IMR-90 (cell line): ENCODE measurements around the gene ISX. TPM values are rescaled to one million over a fixed set of nuclear protein-coding genes. Genes with fewer than 3 reads are reported as not detected.

Experiments
- ATAC-seq: fragments of 200-7000 bp; cut with Tn5 transposase; 2 replicates; pipeline ENCODE4 v1.9.1; 2020; ENCODE audit warnings: low read depth, mild to moderate bottlenecking, moderate library complexity
- BruUV-seq: library from RNA; stranded (reverse); fragments of 400-500 nt; replicated peaks from 2 replicates; lab custom pipeline; 2021; lab: Mats Ljungman, UMichigan
- CTCF ChIA-PET: fragments of 300-600 bp; formaldehyde crosslinking; extraction: SDS; loops from one replicate; lab custom pipeline; 2021; ENCODE audit warnings: antibody characterized with exemption; lab: Yijun Ruan, JAX
- POLR2A ChIA-PET: fragments of 300-600 bp; sonication (Branson Sonifier 250); formaldehyde crosslinking; loops from one replicate; lab custom pipeline; 2022; ENCODE audit warnings: antibody characterized with exemption; ENCODE audit not compliant: unreplicated experiment; lab: Charles Lee
- DNase-seq: peaks from one replicate; pipeline ENCODE4 v3.0.0; 2013
- H2AFZ ChIP-seq: replicated peaks from 2 replicates; pipeline ENCODE3; 2013; ENCODE audit warnings: low read length, mild to moderate bottlenecking; ENCODE audit not compliant: poor library complexity
- H2AK5ac ChIP-seq: 2 replicates; pipeline ENCODE4 v1.6.1; 2013; ENCODE audit warnings: low read depth, low read length, inconsistent platforms
- H2AK9ac ChIP-seq: replicated peaks from 2 replicates; pipeline ENCODE3; 2013; ENCODE audit warnings: mild to moderate bottlenecking, low read depth, low read length, moderate library complexity; ENCODE audit not compliant: poor library complexity
- H2BK120ac ChIP-seq: 2 replicates; pipeline ENCODE4 v1.6.1; 2013; ENCODE audit warnings: low read depth, low read length, inconsistent platforms
- H2BK15ac ChIP-seq: 3 replicates; pipeline ENCODE4 v1.6.1; 2013; ENCODE audit warnings: low read depth, low read length, inconsistent platforms
- H2BK20ac ChIP-seq: 2 replicates; pipeline ENCODE4 v1.6.1; 2013; ENCODE audit warnings: low read depth, mild to moderate bottlenecking, inconsistent platforms, low read length, moderate library complexity
- H2BK5ac ChIP-seq: 2 replicates; pipeline ENCODE4 v1.6.1; 2013; ENCODE audit warnings: mild to moderate bottlenecking, low read depth, low read length, inconsistent platforms; ENCODE audit not compliant: poor library complexity, severe bottlenecking
- H3K14ac ChIP-seq: replicated peaks from 2 replicates; pipeline ENCODE4 v1.6.1; 2013; ENCODE audit warnings: low read depth, low read length, inconsistent platforms
- H3K18ac ChIP-seq: 2 replicates; pipeline ENCODE4 v1.6.1; 2013; ENCODE audit warnings: low read depth, low read length, control low read depth
- H3K23ac ChIP-seq: 2 replicates; pipeline ENCODE4 v1.6.1; 2013; ENCODE audit warnings: low read depth, low read length, inconsistent platforms
- H3K27ac ChIP-seq: 2 replicates; pipeline ENCODE4 v1.5.1; 2013; ENCODE audit warnings: mild to moderate bottlenecking, control low read depth, low read length; ENCODE audit not compliant: insufficient read depth
- H3K27me3 ChIP-seq: 2 replicates; pipeline ENCODE4 v1.6.1; 2013; ENCODE audit warnings: low read length; ENCODE audit not compliant: control insufficient read depth, insufficient read depth
- H3K36me3 ChIP-seq: 2 replicates; pipeline ENCODE4 v1.6.1; 2013; ENCODE audit warnings: low read length, mixed read lengths; ENCODE audit not compliant: control insufficient read depth, insufficient read depth
- H3K4ac ChIP-seq: 2 replicates; pipeline ENCODE4 v1.6.1; 2013; ENCODE audit warnings: low read depth, low read length, inconsistent platforms
- H3K4me1 ChIP-seq: 2 replicates; pipeline ENCODE4 v1.6.1; 2013; ENCODE audit warnings: low read length, mixed read lengths; ENCODE audit not compliant: control insufficient read depth, insufficient read depth
- H3K4me2 ChIP-seq: 2 replicates; pipeline ENCODE4 v1.6.1; 2013; ENCODE audit warnings: low read depth, mild to moderate bottlenecking, control low read depth, low read length, moderate library complexity
- H3K4me3 ChIP-seq: 2 replicates; pipeline ENCODE4 v1.5.1; 2013; ENCODE audit warnings: low read depth, mild to moderate bottlenecking, control low read depth, low read length, moderate library complexity; ENCODE audit not compliant: insufficient read depth
- H3K56ac ChIP-seq: 2 replicates; pipeline ENCODE4 v1.6.1; 2013; ENCODE audit warnings: low read length, inconsistent platforms; ENCODE audit not compliant: insufficient read depth; ENCODE audit errors: extremely low read depth
- H3K79me1 ChIP-seq, 2 experiments: 2 replicates each; pipeline ENCODE4 v1.6.1; 2013; ENCODE audit warnings: low read length in 2 of 2, inconsistent platforms in 1 of 2, low read depth in 1 of 2
- H3K9ac ChIP-seq: 2 replicates; pipeline ENCODE4 v1.6.1; 2013; ENCODE audit warnings: low read depth, low read length, control low read depth
- H3K9me1 ChIP-seq: 2 replicates; pipeline ENCODE4 v1.6.1; 2013; ENCODE audit warnings: low read length, inconsistent platforms; ENCODE audit not compliant: insufficient read depth
- H3K9me3 ChIP-seq: 2 replicates; pipeline ENCODE4 v1.6.1; 2013; ENCODE audit warnings: low read length; ENCODE audit not compliant: control insufficient read depth, insufficient read depth
- H4K20me1 ChIP-seq: 2 replicates; pipeline ENCODE4 v1.6.1; 2013; ENCODE audit warnings: low read length, inconsistent platforms; ENCODE audit not compliant: insufficient read depth
- H4K5ac ChIP-seq: 2 replicates; pipeline ENCODE4 v1.6.1; 2013; ENCODE audit warnings: mild to moderate bottlenecking, low read depth, low read length, control low read depth
- H4K8ac ChIP-seq, 2 experiments: 2 replicates each; pipeline ENCODE4 v1.6.1; 2013; ENCODE audit warnings: low read depth in 2 of 2, low read length in 2 of 2, control low read depth in 1 of 2, inconsistent platforms in 1 of 2
- H4K91ac ChIP-seq: 2 replicates; pipeline ENCODE4 v1.6.1; 2013; ENCODE audit warnings: low read depth, low read length, inconsistent platforms; ENCODE audit not compliant: insufficient read depth
- BHLHE40 ChIP-seq: fragments of 150-350 bp; IDR thresholded peaks from 2 replicates; pipeline ENCODE4 v1.6.1; 2016; ENCODE audit warnings: mild to moderate bottlenecking, low read depth, low read length
- CEBPB ChIP-seq: IDR thresholded peaks from 2 replicates; pipeline ENCODE4 v1.6.1; 2012; ENCODE audit warnings: low read depth, low read length, improper control_type of control experiment
- CHD1 ChIP-seq: IDR thresholded peaks from 2 replicates; pipeline ENCODE4 v1.6.1; 2012; ENCODE audit warnings: low read depth, low read length, improper control_type of control experiment
- FOS ChIP-seq: fragments of 150-350 bp; IDR thresholded peaks from 2 replicates; pipeline ENCODE4 v1.6.1; 2016; ENCODE audit warnings: low read depth, low read length
- MAFK ChIP-seq: IDR thresholded peaks from 2 replicates; pipeline ENCODE4 v1.6.1; 2012; ENCODE audit warnings: low read depth, low read length, improper control_type of control experiment
- MAZ ChIP-seq: IDR thresholded peaks from 2 replicates; pipeline ENCODE4 v1.6.1; 2012; ENCODE audit warnings: low read depth, mild to moderate bottlenecking, low read length, improper control_type of control experiment, moderate library complexity, borderline replicate concordance
- MXI1 ChIP-seq: IDR thresholded peaks from 2 replicates; pipeline ENCODE4 v1.6.1; 2012; ENCODE audit warnings: low read depth, mild to moderate bottlenecking, low read length, moderate library complexity, borderline replicate concordance
- NFE2L2 ChIP-seq: fragments of 150-350 bp; IDR thresholded peaks from 2 replicates; pipeline ENCODE4 v1.6.1; 2016; ENCODE audit warnings: low read depth, mild to moderate bottlenecking, low read length
- POLR2A ChIP-seq: IDR thresholded peaks from 2 replicates; pipeline ENCODE4 v1.6.1; 2012; ENCODE audit warnings: mild to moderate bottlenecking, low read depth, low read length
- RAD21 ChIP-seq: IDR thresholded peaks from 2 replicates; pipeline ENCODE4 v1.6.1; 2012; ENCODE audit warnings: low read length, improper control_type of control experiment
- RCOR1 ChIP-seq: IDR thresholded peaks from 2 replicates; pipeline ENCODE4 v1.6.1; 2012; ENCODE audit warnings: mild to moderate bottlenecking, low read length, improper control_type of control experiment; ENCODE audit not compliant: insufficient replicate concordance
- RFX5 ChIP-seq: IDR thresholded peaks from 2 replicates; pipeline ENCODE4 v1.8.0; 2012; ENCODE audit warnings: low read depth, mild to moderate bottlenecking, low read length, moderate library complexity
- SMC3 ChIP-seq: fragments of 150-350 bp; IDR thresholded peaks from 2 replicates; pipeline ENCODE4 v1.6.1; 2016; ENCODE audit warnings: low read depth, mild to moderate bottlenecking, antibody characterized with exemption, low read length, moderate library complexity
- USF2 ChIP-seq: fragments of 150-350 bp; IDR thresholded peaks from 2 replicates; pipeline ENCODE4 v1.6.1; 2017; ENCODE audit warnings: mild to moderate bottlenecking, antibody characterized with exemption, low read length, low read depth
- WGBS, 2 experiments: methylation state at CpG; one replicate each; pipeline versions ENCODE4 v1.1.5 to v1.1.7; 2013; ENCODE audit warnings: missing lambda C conversion rate in 2 of 2; ENCODE audit not compliant: insufficient read length in 1 of 2; ENCODE audit errors: extremely low coverage in 2 of 2; 5-methylcytosine and 5-hydroxymethylcytosine counted together
- dilution Hi-C: fragments of 300-500 bp; cut with HindIII; formaldehyde crosslinking; loops from one replicate; pipeline ENCODE4 v1.14.3; 2018; ENCODE audit warnings: low sequenced_read_pairs; ENCODE audit not compliant: unreplicated experiment
- in situ Hi-C: fragments of 300-500 bp; cut with MboI; formaldehyde crosslinking; loops from 3 replicates; pipeline ENCODE4 v1.14.3; 2019; ENCODE audit warnings: low sequenced_read_pairs, inconsistent platforms, mixed read lengths
- intact Hi-C: fragments of 100-400 bp; cut with micrococcal nuclease; formaldehyde crosslinking; loops from 2 replicates; pipeline ENCODE4 v1.10.0; 2022
- polyA plus RNA-seq, 3 experiments: library from polyadenylated mRNA; depleted of rRNA; stranded (reverse); fragments of >200 nt; gene quantifications; 2 replicates each; pipeline ENCODE4 v1.2.3, GENCODE V29; 2012; ENCODE audit warnings: low replicate concordance in 1 of 3
- total RNA-seq: library from RNA; depleted of rRNA; stranded (reverse); fragments of >200 nt; gene quantifications from 2 replicates; pipeline ENCODE4 v1.2.3, GENCODE V29; 2012
- TF ChIP-seq, protein P1 (sequence below): conservative IDR thresholded peaks from 2 replicates; pipeline ENCODE4 v1.5.1; 2012; ENCODE audit warnings: mild to moderate bottlenecking, low read depth, low read length, improper control_type of control experiment
- TF ChIP-seq, protein P2 (sequence below): fragments of 150-350 bp; IDR thresholded peaks from 2 replicates; pipeline ENCODE4 v1.6.1; 2016; ENCODE audit warnings: low read depth, mild to moderate bottlenecking, low read length, moderate library complexity, borderline replicate concordance

Gene ISX
- total and polyA plus RNA-seq, 2 of the 4 experiments (the other 2 are of a cell fraction), result not detected

DNA sequence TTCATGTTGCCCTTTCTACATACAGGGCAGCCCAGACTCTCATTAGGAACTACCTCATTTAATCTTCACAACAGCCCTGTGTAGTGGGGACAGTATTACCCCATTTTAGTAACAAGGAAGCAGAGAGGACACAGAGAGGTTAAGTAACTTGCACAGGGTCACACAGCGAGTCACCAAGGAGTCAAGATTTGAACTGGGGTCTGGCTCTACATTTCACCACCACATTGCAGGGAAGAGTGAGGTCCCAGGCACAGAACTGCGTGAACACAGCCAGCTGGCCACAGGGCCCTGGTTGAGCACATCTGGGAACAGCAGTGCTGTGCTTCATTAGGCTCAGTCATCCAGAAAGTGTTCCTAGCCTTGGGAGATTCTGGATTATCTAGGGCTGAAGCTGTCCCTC lies 45.4 kb upstream of the ISX start:
- Histone ChIP-seq H3K27me3 (no peaks in the 10 kb centered on the region), H3K27ac (no peak overlapping the region), H3K56ac (no peak overlapping the region), H3K9me3 (peaks cover 13% of the 10 kb centered on the region), H2BK15ac (no peak overlapping the region), H3K23ac (no peak overlapping the region), H2BK120ac (no peak overlapping the region), H3K4me2 (no peak overlapping the region), H3K4ac (no peak overlapping the region), H2BK5ac (no peak overlapping the region), H3K4me1 (no peaks in the 10 kb centered on the region), H3K18ac (no peak overlapping the region), H4K91ac (no peak overlapping the region), H3K4me3 (no peak overlapping the region), H3K9ac (no peak overlapping the region), H3K14ac (no peak overlapping the region), H3K9me1 (no peaks in the 10 kb centered on the region), H4K5ac (no peak overlapping the region), H3K79me1 (no peaks in the 10 kb centered on the region), H2AFZ (no peak overlapping the region), H3K36me3 (no peaks in the 10 kb centered on the region), H2BK20ac (no peak overlapping the region), H2AK5ac (no peak overlapping the region), H2AK9ac (no peak overlapping the region), H4K20me1 (no peaks in the 10 kb centered on the region), H4K8ac (no peak overlapping the region)
- in situ Hi-C loops (loop anchor here (10.0 to 25.0 kb wide), 2 partner anchors 56 to 1508 kb away; no protein-coding TSS in a partner anchor), intact Hi-C loops (loop anchor here (5.0 kb wide), 1 partner anchor 1718 kb away; no protein-coding TSS in a partner anchor), dilution Hi-C loops (no loop called here)
- CTCF ChIA-PET, result no interaction called here
- ATAC-seq (no peak), DNase-seq (no peak)
- TF ChIP-seq CHD1, result no peak
- no peak for TF ChIP-seq RCOR1
- TF ChIP-seq FOS, result no peak
- no peak for TF ChIP-seq RFX5
- TF ChIP-seq, protein P1, sequence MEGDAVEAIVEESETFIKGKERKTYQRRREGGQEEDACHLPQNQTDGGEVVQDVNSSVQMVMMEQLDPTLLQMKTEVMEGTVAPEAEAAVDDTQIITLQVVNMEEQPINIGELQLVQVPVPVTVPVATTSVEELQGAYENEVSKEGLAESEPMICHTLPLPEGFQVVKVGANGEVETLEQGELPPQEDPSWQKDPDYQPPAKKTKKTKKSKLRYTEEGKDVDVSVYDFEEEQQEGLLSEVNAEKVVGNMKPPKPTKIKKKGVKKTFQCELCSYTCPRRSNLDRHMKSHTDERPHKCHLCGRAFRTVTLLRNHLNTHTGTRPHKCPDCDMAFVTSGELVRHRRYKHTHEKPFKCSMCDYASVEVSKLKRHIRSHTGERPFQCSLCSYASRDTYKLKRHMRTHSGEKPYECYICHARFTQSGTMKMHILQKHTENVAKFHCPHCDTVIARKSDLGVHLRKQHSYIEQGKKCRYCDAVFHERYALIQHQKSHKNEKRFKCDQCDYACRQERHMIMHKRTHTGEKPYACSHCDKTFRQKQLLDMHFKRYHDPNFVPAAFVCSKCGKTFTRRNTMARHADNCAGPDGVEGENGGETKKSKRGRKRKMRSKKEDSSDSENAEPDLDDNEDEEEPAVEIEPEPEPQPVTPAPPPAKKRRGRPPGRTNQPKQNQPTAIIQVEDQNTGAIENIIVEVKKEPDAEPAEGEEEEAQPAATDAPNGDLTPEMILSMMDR, result no peak
- TF ChIP-seq RAD21, result no peak
- TF ChIP-seq POLR2A, result no peak
- no peak for TF ChIP-seq CEBPB
- TF ChIP-seq USF2, result no peak
- TF ChIP-seq BHLHE40, result no peak
- no peak for TF ChIP-seq NFE2L2
- TF ChIP-seq MXI1, result no peak
- no peak for TF ChIP-seq MAFK
- TF ChIP-seq, protein P2, sequence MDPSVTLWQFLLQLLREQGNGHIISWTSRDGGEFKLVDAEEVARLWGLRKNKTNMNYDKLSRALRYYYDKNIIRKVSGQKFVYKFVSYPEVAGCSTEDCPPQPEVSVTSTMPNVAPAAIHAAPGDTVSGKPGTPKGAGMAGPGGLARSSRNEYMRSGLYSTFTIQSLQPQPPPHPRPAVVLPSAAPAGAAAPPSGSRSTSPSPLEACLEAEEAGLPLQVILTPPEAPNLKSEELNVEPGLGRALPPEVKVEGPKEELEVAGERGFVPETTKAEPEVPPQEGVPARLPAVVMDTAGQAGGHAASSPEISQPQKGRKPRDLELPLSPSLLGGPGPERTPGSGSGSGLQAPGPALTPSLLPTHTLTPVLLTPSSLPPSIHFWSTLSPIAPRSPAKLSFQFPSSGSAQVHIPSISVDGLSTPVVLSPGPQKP, result no peak
- no peak for TF ChIP-seq SMC3
- no peak for TF ChIP-seq MAZ
- no TSS peak for BruUV-seq
- POLR2A ChIA-PET, result no interaction called here
- no CpG with 5 or more reads among the region's 2 CpGs for WGBS, 2 experiments
